Prostate gland (tissue), 2 donors: ENCODE data around the gene HSF2BP.

Experiments
- CTCF ChIP-seq, 4 experiments: fragments of 200-600 bp in 2 of 4; fragments of 450-650 bp in 2 of 4; sonication (generic) in 2 of 4; IDR thresholded peaks; 1 replicate in 3 of 4; 2 replicates in 1 of 4; pipeline ENCODE4 v1.5.1; 2016 to 2019; ENCODE audit warnings: antibody characterized with exemption in 4 of 4, mild to moderate bottlenecking in 2 of 4, moderate library complexity in 2 of 4
- POLR2A ChIP-seq: fragments of 450-650 bp; IDR thresholded peaks from one replicate; pipeline ENCODE4 v1.6.1; 2016; ENCODE audit warnings: antibody characterized with exemption, mild to moderate bottlenecking
- POLR2AphosphoS5 ChIP-seq: sonication (generic); formaldehyde crosslinking; IDR thresholded peaks from one replicate; pipeline ENCODE4 v1.6.1; 2017; ENCODE audit warnings: antibody characterized with exemption

GRCh38 chr21:43697758-43698643 lies 38.7 kb upstream of the HSF2BP start:
- no peak for TF ChIP-seq CTCF (IDR thresholded peaks at IDR 0.05)
- TF ChIP-seq POLR2AphosphoS5, result no peak
- TF ChIP-seq POLR2A, result no peak
